Right atrium auricular region (tissue), 2 donors: ENCODE data around the gene SVBP. TPM values are rescaled to one million over a fixed set of nuclear protein-coding genes. Genes with fewer than 3 reads are reported as not detected.

Source experiments
- DNase-seq: peaks from one replicate; pipeline ENCODE4 v3.0.0-alpha.2; 2019; ENCODE audit warnings: low spot score
- H3K27ac ChIP-seq, 2 donors: fragments of 200-600 bp; sonication (generic); 1 replicate in 1 of 2; 2 replicates in 1 of 2; pipeline ENCODE4 v1.5.1; 2016 to 2019
- H3K27me3 ChIP-seq, 2 donors: fragments of 200-600 bp; sonication (generic); one replicate each; pipeline versions ENCODE4 v1.5.1 to v1.6.0; 2017 to 2019
- H3K36me3 ChIP-seq: fragments of 200-600 bp; sonication (generic); one replicate; pipeline ENCODE4 v1.5.1; 2016
- H3K4me1 ChIP-seq, 2 donors: fragments of 200-600 bp; sonication (generic); one replicate each; pipeline versions ENCODE4 v1.5.1 to v1.6.0; 2017 to 2019
- H3K4me3 ChIP-seq, 2 donors: fragments of 200-600 bp; sonication (generic); 1 replicate in 1 of 2; 2 replicates in 1 of 2; pipeline ENCODE4 v1.5.1; 2017 to 2019; ENCODE audit warnings: mild to moderate bottlenecking in 1 of 2, moderate library complexity in 1 of 2
- H3K9me3 ChIP-seq, 2 donors: fragments of 200-600 bp; sonication (generic); one replicate each; pipeline ENCODE4 v1.5.1; 2019
- CTCF ChIP-seq, 2 donors: fragments of 200-600 bp; sonication (generic); IDR thresholded peaks; one replicate each; pipeline ENCODE4 v1.5.1; 2019; ENCODE audit warnings: antibody characterized with exemption in 2 of 2
- total RNA-seq, 2 donors: library from RNA; depleted of rRNA; stranded (reverse); fragments of >200 nt; gene quantifications; one replicate each; pipeline ENCODE4 v1.1.0, GENCODE V29; 2016

SVBP gene
- total RNA-seq, 2 donors from 2014 or later: 14.5 to 22.1 TPM

GRCh38 chr1:42853116-42853884 is 36.1 kb upstream of the SVBP start:
- Histone ChIP-seq H3K27me3 (no peaks in the 10 kb centered on the region), H3K4me3 (no peak overlapping the region), H3K27ac (no peak overlapping the region), H3K9me3 (no peaks in the 10 kb centered on the region), H3K36me3 (peaks cover 22% of the 10 kb centered on the region), H3K4me1 (peaks cover 0 to under 1% of the 10 kb centered on the region in 2 donors)
- no peak for TF ChIP-seq CTCF (IDR thresholded peaks at IDR 0.05)
- DNase-seq: no peak

- Histone ChIP-seq H3K36me3 (peaks cover 22% of the 10 kb centered on the region), H3K4me3 (no peak overlapping the region), H3K4me1 (peaks cover 0 to 8% of the 10 kb centered on the region in 2 donors), H3K27me3 (no peaks in the 10 kb centered on the region), H3K9me3 (no peaks in the 10 kb centered on the region), H3K27ac (no peak overlapping the region)
- no peak for TF ChIP-seq CTCF (IDR thresholded peaks at IDR 0.05)
- no peak for DNase-seq
Observed at GRCh38 chr1:42852608-42852980, 35.4 kb upstream of the SVBP start.

- Histone ChIP-seq H3K36me3 (peaks cover 22% of the 10 kb centered on the region), H3K4me3 (no peak overlapping the region), H3K4me1 (peaks cover 0 to 13% of the 10 kb centered on the region in 2 donors), H3K9me3 (no peaks in the 10 kb centered on the region), H3K27me3 (no peaks in the 10 kb centered on the region), H3K27ac (no peak overlapping the region)
- DNase-seq: no peak
- TF ChIP-seq CTCF (IDR thresholded peaks at IDR 0.05): no peak
Observed at GRCh38 chr1:42851960-42852607, 34.9 kb upstream of the SVBP start.

GRCh38 chr1:42851420-42851819 is 34.2 kb upstream of the SVBP start:
- Histone ChIP-seq H3K4me1 (peaks cover 0 to 17% of the 10 kb centered on the region in 2 donors), H3K27me3 (no peaks in the 10 kb centered on the region), H3K4me3 (no peak overlapping the region), H3K27ac (no peak overlapping the region), H3K9me3 (no peaks in the 10 kb centered on the region), H3K36me3 (peaks cover 22% of the 10 kb centered on the region)
- no peak for DNase-seq
- TF ChIP-seq CTCF (IDR thresholded peaks at IDR 0.05): no peak

- H3K4me3 ChIP-seq: no peak overlapping the region
- H3K36me3 ChIP-seq: peaks cover 22% of the 10 kb centered on the region
- H3K4me1 ChIP-seq: peaks cover 0 to 25% of the 10 kb centered on the region in 2 donors
- TF ChIP-seq CTCF (IDR thresholded peaks at IDR 0.05): no peak
- no peak overlapping the region for H3K27ac ChIP-seq
- no peaks in the 10 kb centered on the region for H3K9me3 ChIP-seq
- no peaks in the 10 kb centered on the region for H3K27me3 ChIP-seq
- no peak for DNase-seq
Observed at GRCh38 chr1:42849944-42850343, 32.7 kb upstream of the SVBP start.
